Neural cell (in vitro differentiated cells): Measurements from ENCODE around the gene FGD5. TPM values are rescaled to one million over a fixed set of nuclear protein-coding genes. Genes with fewer than 3 reads are reported as not detected.

Experiments used
- H2AFZ ChIP-seq: fragments of 200-600, 300-800 bp; sonication (generic), shearing (Covaris generic); 2 replicates; pipeline ENCODE4 v1.6.0; 2014; ENCODE audit warnings: low read depth, mild to moderate bottlenecking, antibody characterized with exemption, low read length, moderate library complexity
- H3F3A ChIP-seq: fragments of 200-600 bp; shearing (Covaris generic); 2 replicates; pipeline ENCODE4 v1.6.1; 2016; ENCODE audit warnings: mild to moderate bottlenecking, moderate library complexity, mixed read lengths, antibody characterized with exemption, low read length; ENCODE audit not compliant: insufficient read depth, poor library complexity, severe bottlenecking
- H3K27ac ChIP-seq: fragments of 200-600, 300-800 bp; sonication (generic), shearing (Covaris generic); 2 replicates; pipeline ENCODE4 v1.5.1; 2014; ENCODE audit warnings: mild to moderate bottlenecking, low read length, moderate library complexity
- H3K27me3 ChIP-seq: fragments of 300-800, 200-600 bp; sonication (generic), shearing (Covaris generic); 2 replicates; pipeline ENCODE4 v1.6.0; 2014; ENCODE audit warnings: mild to moderate bottlenecking, low read depth, low read length, moderate library complexity; ENCODE audit not compliant: insufficient read depth
- H3K36me3 ChIP-seq: fragments of 300-800, 200-600 bp; sonication (generic), shearing (Covaris generic); 2 replicates; pipeline ENCODE4 v1.5.1; 2014; ENCODE audit warnings: mild to moderate bottlenecking, antibody characterized with exemption, low read length, moderate library complexity; ENCODE audit not compliant: insufficient read depth
- H3K4me2 ChIP-seq: fragments of 300-800, 200-600 bp; sonication (generic), shearing (Covaris generic); 2 replicates; pipeline ENCODE4 v1.6.0; 2014; ENCODE audit warnings: mild to moderate bottlenecking, low read length
- H3K4me3 ChIP-seq: fragments of 300-800, 200-600 bp; sonication (generic), shearing (Covaris generic); 2 replicates; pipeline ENCODE4 v1.5.1; 2014; ENCODE audit warnings: mild to moderate bottlenecking, low read length, moderate library complexity
- H3K79me2 ChIP-seq: fragments of 200-600 bp; shearing (Covaris generic); replicated peaks from 2 replicates; pipeline ENCODE4 v1.6.0; 2014; ENCODE audit warnings: mild to moderate bottlenecking, low read length, moderate library complexity; ENCODE audit not compliant: insufficient read depth
- H3K9ac ChIP-seq: fragments of 300-800, 200-600 bp; sonication (generic), shearing (Covaris generic); 2 replicates; pipeline ENCODE4 v1.6.1; 2016; ENCODE audit warnings: mild to moderate bottlenecking, low read length, mixed read lengths
- H3K9me2 ChIP-seq: fragments of 200-600 bp; shearing (Covaris generic); 2 replicates; pipeline ENCODE4 v1.6.1; 2016; ENCODE audit warnings: mild to moderate bottlenecking, low read length, mixed read lengths; ENCODE audit not compliant: insufficient read depth
- H3K9me3 ChIP-seq: fragments of 200-600, 300-800 bp; sonication (generic), shearing (Covaris generic); 2 replicates; pipeline ENCODE4 v1.6.1; 2016; ENCODE audit warnings: mild to moderate bottlenecking, mixed run types, low read length, moderate library complexity, mixed read lengths
- H4K20me1 ChIP-seq: fragments of 200-600 bp; shearing (Covaris generic); 2 replicates; pipeline ENCODE4 v1.6.1; 2016; ENCODE audit warnings: mild to moderate bottlenecking, mixed run types; ENCODE audit not compliant: insufficient read depth
- EP300 ChIP-seq: fragments of 450-650 bp; conservative IDR thresholded peaks from 2 replicates; pipeline ENCODE4 v1.6.1; 2014; ENCODE audit warnings: antibody characterized with exemption, mild to moderate bottlenecking, moderate library complexity; ENCODE audit not compliant: poor library complexity, severe bottlenecking
- EZH2 ChIP-seq: fragments of 200-600, 300-800 bp; shearing (Covaris generic), sonication (generic); IDR thresholded peaks from 2 replicates; pipeline ENCODE4 v1.6.1; 2014; ENCODE audit warnings: antibody characterized with exemption, low read length, borderline replicate concordance, mild to moderate bottlenecking; ENCODE audit not compliant: insufficient read depth, poor library complexity, severe bottlenecking
- MXI1 ChIP-seq: fragments of 450-650 bp; conservative IDR thresholded peaks from 2 replicates; pipeline ENCODE4 v1.6.1; 2014; ENCODE audit warnings: antibody characterized with exemption, mild to moderate bottlenecking; ENCODE audit not compliant: poor library complexity, severe bottlenecking
- POLR2AphosphoS5 ChIP-seq: IDR thresholded peaks from 2 replicates; pipeline ENCODE4 v1.6.1; 2012
- RAD21 ChIP-seq: fragments of 450-650 bp; conservative IDR thresholded peaks from 2 replicates; pipeline ENCODE4 v1.6.1; 2014; ENCODE audit warnings: antibody characterized with exemption, mild to moderate bottlenecking, moderate library complexity
- SMC3 ChIP-seq: fragments of 450-650 bp; conservative IDR thresholded peaks from 2 replicates; pipeline ENCODE4 v1.6.1; 2014; ENCODE audit warnings: antibody characterized with exemption, mild to moderate bottlenecking, moderate library complexity; ENCODE audit not compliant: poor library complexity
- TAF1 ChIP-seq: IDR thresholded peaks from 2 replicates; pipeline ENCODE4 v1.6.1; 2012; ENCODE audit warnings: low read depth
- polyA plus RNA-seq: library from polyadenylated mRNA; depleted of rRNA; stranded (reverse); fragments of >200 nt; gene quantifications from 2 replicates; pipeline ENCODE4 v1.2.3, GENCODE V29; 2014
- TF ChIP-seq, protein P1 (sequence below): IDR thresholded peaks from 2 replicates; pipeline ENCODE4 v1.6.1; 2012; ENCODE audit warnings: borderline replicate concordance
- TF ChIP-seq, protein P2 (sequence below): fragments of 450-650 bp; IDR thresholded peaks from 2 replicates; pipeline ENCODE4 v1.5.1; 2014; ENCODE audit warnings: antibody characterized with exemption, mild to moderate bottlenecking, moderate library complexity; ENCODE audit not compliant: poor library complexity, severe bottlenecking

The FGD5 gene
- polyA plus RNA-seq, 1 donor from 2014 or later, result not detected

GRCh38 chr3:14788644-14789043 is 30.1 kb upstream of the FGD5 start:
- Histone ChIP-seq H4K20me1 (no peaks in the 10 kb centered on the region), H3K36me3 (no peaks in the 10 kb centered on the region), H3K27ac (no peak overlapping the region), H3F3A (no peaks in the 10 kb centered on the region), H3K27me3 (no peaks in the 10 kb centered on the region), H2AFZ (no peak overlapping the region), H3K79me2 (no peaks in the 10 kb centered on the region), H3K9me3 (peaks cover 3% of the 10 kb centered on the region), H3K9ac (no peak overlapping the region), H3K4me2 (no peak overlapping the region), H3K4me3 (no peak overlapping the region), H3K9me2 (no peaks in the 10 kb centered on the region)
- TF ChIP-seq, protein P1, sequence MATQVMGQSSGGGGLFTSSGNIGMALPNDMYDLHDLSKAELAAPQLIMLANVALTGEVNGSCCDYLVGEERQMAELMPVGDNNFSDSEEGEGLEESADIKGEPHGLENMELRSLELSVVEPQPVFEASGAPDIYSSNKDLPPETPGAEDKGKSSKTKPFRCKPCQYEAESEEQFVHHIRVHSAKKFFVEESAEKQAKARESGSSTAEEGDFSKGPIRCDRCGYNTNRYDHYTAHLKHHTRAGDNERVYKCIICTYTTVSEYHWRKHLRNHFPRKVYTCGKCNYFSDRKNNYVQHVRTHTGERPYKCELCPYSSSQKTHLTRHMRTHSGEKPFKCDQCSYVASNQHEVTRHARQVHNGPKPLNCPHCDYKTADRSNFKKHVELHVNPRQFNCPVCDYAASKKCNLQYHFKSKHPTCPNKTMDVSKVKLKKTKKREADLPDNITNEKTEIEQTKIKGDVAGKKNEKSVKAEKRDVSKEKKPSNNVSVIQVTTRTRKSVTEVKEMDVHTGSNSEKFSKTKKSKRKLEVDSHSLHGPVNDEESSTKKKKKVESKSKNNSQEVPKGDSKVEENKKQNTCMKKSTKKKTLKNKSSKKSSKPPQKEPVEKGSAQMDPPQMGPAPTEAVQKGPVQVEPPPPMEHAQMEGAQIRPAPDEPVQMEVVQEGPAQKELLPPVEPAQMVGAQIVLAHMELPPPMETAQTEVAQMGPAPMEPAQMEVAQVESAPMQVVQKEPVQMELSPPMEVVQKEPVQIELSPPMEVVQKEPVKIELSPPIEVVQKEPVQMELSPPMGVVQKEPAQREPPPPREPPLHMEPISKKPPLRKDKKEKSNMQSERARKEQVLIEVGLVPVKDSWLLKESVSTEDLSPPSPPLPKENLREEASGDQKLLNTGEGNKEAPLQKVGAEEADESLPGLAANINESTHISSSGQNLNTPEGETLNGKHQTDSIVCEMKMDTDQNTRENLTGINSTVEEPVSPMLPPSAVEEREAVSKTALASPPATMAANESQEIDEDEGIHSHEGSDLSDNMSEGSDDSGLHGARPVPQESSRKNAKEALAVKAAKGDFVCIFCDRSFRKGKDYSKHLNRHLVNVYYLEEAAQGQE, result no peak
- TF ChIP-seq EZH2, result no peak
- TF ChIP-seq SMC3, result no peak
- no peak for TF ChIP-seq EP300
- no peak for TF ChIP-seq RAD21
- TF ChIP-seq, protein P2, sequence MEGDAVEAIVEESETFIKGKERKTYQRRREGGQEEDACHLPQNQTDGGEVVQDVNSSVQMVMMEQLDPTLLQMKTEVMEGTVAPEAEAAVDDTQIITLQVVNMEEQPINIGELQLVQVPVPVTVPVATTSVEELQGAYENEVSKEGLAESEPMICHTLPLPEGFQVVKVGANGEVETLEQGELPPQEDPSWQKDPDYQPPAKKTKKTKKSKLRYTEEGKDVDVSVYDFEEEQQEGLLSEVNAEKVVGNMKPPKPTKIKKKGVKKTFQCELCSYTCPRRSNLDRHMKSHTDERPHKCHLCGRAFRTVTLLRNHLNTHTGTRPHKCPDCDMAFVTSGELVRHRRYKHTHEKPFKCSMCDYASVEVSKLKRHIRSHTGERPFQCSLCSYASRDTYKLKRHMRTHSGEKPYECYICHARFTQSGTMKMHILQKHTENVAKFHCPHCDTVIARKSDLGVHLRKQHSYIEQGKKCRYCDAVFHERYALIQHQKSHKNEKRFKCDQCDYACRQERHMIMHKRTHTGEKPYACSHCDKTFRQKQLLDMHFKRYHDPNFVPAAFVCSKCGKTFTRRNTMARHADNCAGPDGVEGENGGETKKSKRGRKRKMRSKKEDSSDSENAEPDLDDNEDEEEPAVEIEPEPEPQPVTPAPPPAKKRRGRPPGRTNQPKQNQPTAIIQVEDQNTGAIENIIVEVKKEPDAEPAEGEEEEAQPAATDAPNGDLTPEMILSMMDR, result no peak
- no peak for TF ChIP-seq TAF1
- TF ChIP-seq MXI1, result no peak
- no peak for TF ChIP-seq POLR2AphosphoS5

- no peaks in the 10 kb centered on the region for H3F3A ChIP-seq
- no peak overlapping the region for H3K9ac ChIP-seq
- no peak overlapping the region for H2AFZ ChIP-seq
- no peak overlapping the region for H3K4me3 ChIP-seq
- no peaks in the 10 kb centered on the region for H4K20me1 ChIP-seq
- no peaks in the 10 kb centered on the region for H3K36me3 ChIP-seq
- H3K27ac ChIP-seq, result no peak overlapping the region
- no peaks in the 10 kb centered on the region for H3K27me3 ChIP-seq
- no peaks in the 10 kb centered on the region for H3K79me2 ChIP-seq
- peaks cover 3% of the 10 kb centered on the region for H3K9me3 ChIP-seq
- no peak for TF ChIP-seq RAD21
- TF ChIP-seq, protein P1, result no peak
- TF ChIP-seq EZH2, result no peak
- TF ChIP-seq, protein P2, result no peak
- TF ChIP-seq POLR2AphosphoS5, result no peak
- no peak for TF ChIP-seq SMC3
- TF ChIP-seq MXI1, result no peak
- no peak for TF ChIP-seq TAF1
- no peak for TF ChIP-seq EP300
- no peaks in the 10 kb centered on the region for H3K9me2 ChIP-seq
- H3K4me2 ChIP-seq, result no peak overlapping the region
These were observed 29.5 kb upstream of the FGD5 start for GRCh38 chr3:14789221-14789620.
